B cell (primary cell): ENCODE data around the gene ATP10B. TPM values are rescaled to one million over a fixed set of nuclear protein-coding genes. Genes with fewer than 3 reads are reported as not detected.

Experiments
- ATAC-seq: fragments of 200-7000 bp; cut with Tn5 transposase; one replicate; pipeline ENCODE4 v1.10.0; 2021; ENCODE audit warnings: low read depth, mild to moderate bottlenecking, moderate number of reproducible peaks, moderate library complexity
- CTCF ChIA-PET: fragments of 350-600 bp; sonication (Branson Sonifier 250); formaldehyde crosslinking; loops from one replicate; lab custom pipeline; 2021; ENCODE audit warnings: antibody characterized with exemption, inconsistent platforms; lab: Charles Lee
- POLR2A ChIA-PET: fragments of 350-600 bp; sonication (Branson Sonifier 250); formaldehyde crosslinking; loops from one replicate; lab custom pipeline; 2021; ENCODE audit warnings: antibody characterized with exemption; lab: Charles Lee
- DNase-seq: peaks from one replicate; pipeline ENCODE4 v3.0.0; 2013
- H2AFZ ChIP-seq: 2 replicates; pipeline ENCODE4 v1.6.1; 2012; ENCODE audit warnings: mild to moderate bottlenecking, low read depth, low read length; ENCODE audit not compliant: insufficient read depth, poor library complexity, severe bottlenecking
- H3K27ac ChIP-seq, 2 donors: 1 replicate in 1 of 2; 2 replicates in 1 of 2; pipeline ENCODE4 v1.5.1; 2012 to 2013; ENCODE audit warnings: low read length in 2 of 2, mild to moderate bottlenecking in 2 of 2, moderate library complexity in 1 of 2
- H3K27me3 ChIP-seq, 4 experiments: fragments of 200-600 bp in 1 of 4; sonication (generic) in 1 of 4; replicated peaks in 1 of 4; 1 replicate in 2 of 4; 2 replicates in 2 of 4; pipeline versions ENCODE4 v1.6.1 to v1.7.0; 2013 to 2016; ENCODE audit warnings: low read length in 3 of 4, mild to moderate bottlenecking in 2 of 4, mixed read lengths in 1 of 4, moderate library complexity in 1 of 4; ENCODE audit not compliant: insufficient read depth in 4 of 4, control insufficient read depth in 3 of 4; ENCODE audit errors: control extremely low read depth in 1 of 4
- H3K36me3 ChIP-seq, 2 experiments: replicated peaks in 1 of 2; 1 replicate in 1 of 2; 2 replicates in 1 of 2; pipeline versions ENCODE4 v1.6.1 to v1.7.1; 2013; ENCODE audit warnings: low read length in 1 of 2; ENCODE audit not compliant: insufficient read depth in 2 of 2, control insufficient read depth in 1 of 2; ENCODE audit errors: control extremely low read depth in 1 of 2, extremely low read depth in 1 of 2
- H3K4me1 ChIP-seq, 2 donors: fragments of 200-600 bp in 1 of 2; sonication (generic) in 1 of 2; 1 replicate in 1 of 2; 2 replicates in 1 of 2; pipeline versions ENCODE4 v1.5.1 to v1.6.1; 2013 to 2017; ENCODE audit warnings: low read length in 2 of 2; ENCODE audit not compliant: control insufficient read depth in 2 of 2, insufficient read depth in 2 of 2
- H3K4me2 ChIP-seq: replicated peaks from 2 replicates; pipeline ENCODE3; 2012; ENCODE audit warnings: mild to moderate bottlenecking, low read depth, low read length; ENCODE audit not compliant: poor library complexity, severe bottlenecking
- H3K4me3 ChIP-seq, 5 experiments: fragments of 200-600 bp in 1 of 5; sonication (generic) in 1 of 5; 1 replicate in 3 of 5; 2 replicates in 2 of 5; pipeline versions ENCODE4 v1.5.1 to v1.7.0; 2011 to 2016; ENCODE audit warnings: low read length in 4 of 5, mild to moderate bottlenecking in 4 of 5, low read depth in 2 of 5, control low read depth in 1 of 5, moderate library complexity in 1 of 5; ENCODE audit not compliant: insufficient read depth in 1 of 5; ENCODE audit errors: control extremely low read depth in 1 of 5, extremely low read depth in 1 of 5
- H3K79me2 ChIP-seq: fragments of 200-600 bp; sonication (generic); one replicate; pipeline ENCODE4 v1.6.0; 2016; ENCODE audit warnings: low read length; ENCODE audit not compliant: control insufficient read depth, insufficient read depth
- H3K9ac ChIP-seq: fragments of 200-600 bp; sonication (generic); 2 replicates; pipeline ENCODE4 v1.6.1; 2017; ENCODE audit warnings: mild to moderate bottlenecking, low read length, moderate library complexity
- H3K9me3 ChIP-seq, 3 donors: one replicate each; pipeline versions ENCODE4 v1.6.1 to v1.7.1; 2013; ENCODE audit warnings: low read length in 2 of 3; ENCODE audit not compliant: control insufficient read depth in 2 of 3, insufficient read depth in 1 of 3; ENCODE audit errors: control extremely low read depth in 1 of 3
- H4K20me1 ChIP-seq: 2 replicates; pipeline ENCODE4 v1.6.0; 2012; ENCODE audit warnings: mild to moderate bottlenecking, low read length; ENCODE audit not compliant: insufficient read depth, control insufficient read depth, poor library complexity, severe bottlenecking
- H3K27ac Mint-ChIP-seq: one replicate; pipeline ENCODE4 v1.8.0; 2021; ENCODE audit warnings: mixed read lengths
- H3K27me3 Mint-ChIP-seq: one replicate; pipeline ENCODE4 v1.8.0; 2021; ENCODE audit warnings: mixed read lengths
- H3K4me1 Mint-ChIP-seq: one replicate; pipeline ENCODE4 v1.8.0; 2021; ENCODE audit warnings: mixed read lengths
- H3K4me3 Mint-ChIP-seq: one replicate; pipeline ENCODE4 v1.8.0; 2021; ENCODE audit warnings: mixed read lengths
- H3K9me3 Mint-ChIP-seq: one replicate; pipeline ENCODE4 v1.8.0; 2022; ENCODE audit warnings: mixed read lengths; ENCODE audit not compliant: insufficient read depth
- CTCF ChIP-seq: fragments of 200-600 bp; IDR thresholded peaks from one replicate; pipeline ENCODE4 v1.8.0; 2022; ENCODE audit warnings: antibody characterized with exemption, mild to moderate bottlenecking
- EZH2 ChIP-seq: IDR thresholded peaks from 2 replicates; pipeline ENCODE4 v1.6.1; 2012; ENCODE audit warnings: borderline replicate concordance, low read depth, mild to moderate bottlenecking, moderate library complexity, low read length; ENCODE audit not compliant: insufficient read depth, poor library complexity, severe bottlenecking
- WGBS: methylation state at CpG from one replicate; pipeline ENCODE4 v1.1.5; 2013; ENCODE audit warnings: missing lambda C conversion rate; ENCODE audit not compliant: insufficient coverage; 5-methylcytosine and 5-hydroxymethylcytosine counted together
- intact Hi-C: fragments of 100-400 bp; cut with micrococcal nuclease; formaldehyde crosslinking; loops from one replicate; pipeline ENCODE4 v1.10.0; 2022
- polyA plus RNA-seq: library from polyadenylated mRNA; depleted of rRNA; stranded (reverse); fragments of >200 nt; gene quantifications from 2 replicates; pipeline ENCODE4 v1.2.3, GENCODE V29; 2012
- total RNA-seq, 2 donors: library from RNA; stranded (reverse); fragments of 120-200 nt in 1 of 2; gene quantifications; 1 replicate in 1 of 2; 2 replicates in 1 of 2; pipeline versions ENCODE4 v1.2.3 to v1.2.4, GENCODE V29; 2013 to 2022

ATP10B gene
- total and polyA plus RNA-seq, 2 donors (not counting 1 experiment from before 2014, with no cell fraction given): not detected

GRCh38 chr5:160837749-160838593, 14.0 kb downstream of the ATP10B start:
- Histone ChIP-seq H3K79me2 (no peaks in the 10 kb centered on the region), H3K36me3 (no peaks in the 10 kb centered on the region), H3K4me1 (peaks cover 0 to 2% of the 10 kb centered on the region in 2 donors), H3K9me3 (peaks cover 0 to 6% (median 0%) of the 10 kb centered on the region in 3 donors), H3K9ac (no peak overlapping the region), H3K27me3 (no peaks in the 10 kb centered on the region), H2AFZ (no peak overlapping the region), H4K20me1 (no peaks in the 10 kb centered on the region), H3K4me2 (no peak overlapping the region), H3K4me3 (no peak overlapping the region), H3K27ac (no peak overlapping the region)
- DNase-seq (no peak), ATAC-seq (no peak)
- Mint-ChIP-seq H3K4me3 (no peak overlapping the region), H3K9me3 (peaks cover 1% of the 10 kb centered on the region), H3K27me3 (peaks cover 5% of the 10 kb centered on the region), H3K4me1 (peaks cover 10% of the 10 kb centered on the region), H3K27ac (no peak overlapping the region)
- WGBS: 100% methylated on average over 1 of the region's 3 CpGs
- intact Hi-C loops: no loop called here
- ChIA-PET CTCF (no interaction called here), POLR2A (no interaction called here)
- TF ChIP-seq CTCF (no peak), EZH2 (no peak)

GRCh38 chr5:160837211-160837610, 14.8 kb downstream of the ATP10B start:
- no peak overlapping the region for H2AFZ ChIP-seq
- Mint-ChIP-seq H3K4me3 (no peak overlapping the region), H3K27me3 (peaks cover 5% of the 10 kb centered on the region), H3K4me1 (peaks cover 6% of the 10 kb centered on the region), H3K27ac (no peak overlapping the region), H3K9me3 (peaks cover 7% of the 10 kb centered on the region)
- no peaks in the 10 kb centered on the region for H4K20me1 ChIP-seq
- WGBS: no CpG with 5 or more reads among the region's 1 CpG
- H3K79me2 ChIP-seq: no peaks in the 10 kb centered on the region
- no peak overlapping the region for H3K4me3 ChIP-seq
- POLR2A ChIA-PET: no interaction called here
- no peak for ATAC-seq
- no peak for TF ChIP-seq CTCF
- no peak for TF ChIP-seq EZH2
- H3K4me1 ChIP-seq: no peaks in the 10 kb centered on the region
- DNase-seq: no peak
- no peak overlapping the region for H3K9ac ChIP-seq
- CTCF ChIA-PET: no interaction called here
- no peaks in the 10 kb centered on the region for H3K27me3 ChIP-seq
- intact Hi-C loops: no loop called here
- no peak overlapping the region for H3K4me2 ChIP-seq
- no peak overlapping the region for H3K27ac ChIP-seq
- no peaks in the 10 kb centered on the region for H3K36me3 ChIP-seq
- H3K9me3 ChIP-seq: peaks cover 0 to 6% (median 0%) of the 10 kb centered on the region in 3 donors
